SK-N-MC (cell line): ENCODE data around the gene H3-3A.

Experiments
- EZH2 ChIP-seq: fragments of 200-600 bp; sonication (generic); IDR thresholded peaks from one replicate; pipeline ENCODE4 v1.6.1; 2017; ENCODE audit warnings: antibody characterized with exemption
- POLR2AphosphoS5 ChIP-seq: IDR thresholded peaks from 2 replicates; pipeline ENCODE4 v1.6.1; 2012; ENCODE audit warnings: mild to moderate bottlenecking, low read depth, low read length, borderline replicate concordance

GRCh38 chr1:226118357-226118756 lies 55.8 kb downstream of the H3-3A start:
- TF ChIP-seq POLR2AphosphoS5, result no peak
- no peak for TF ChIP-seq EZH2
